CD4-positive, alpha-beta T cell treated with Interleukin-4 for 4 hours (primary cell): ENCODE data around the gene C21orf58.

ENCODE experiments used
- DNase-seq: peaks from one replicate; pipeline ENCODE4 v3.0.0-alpha.2; 2020

C21orf58 gene

DNA sequence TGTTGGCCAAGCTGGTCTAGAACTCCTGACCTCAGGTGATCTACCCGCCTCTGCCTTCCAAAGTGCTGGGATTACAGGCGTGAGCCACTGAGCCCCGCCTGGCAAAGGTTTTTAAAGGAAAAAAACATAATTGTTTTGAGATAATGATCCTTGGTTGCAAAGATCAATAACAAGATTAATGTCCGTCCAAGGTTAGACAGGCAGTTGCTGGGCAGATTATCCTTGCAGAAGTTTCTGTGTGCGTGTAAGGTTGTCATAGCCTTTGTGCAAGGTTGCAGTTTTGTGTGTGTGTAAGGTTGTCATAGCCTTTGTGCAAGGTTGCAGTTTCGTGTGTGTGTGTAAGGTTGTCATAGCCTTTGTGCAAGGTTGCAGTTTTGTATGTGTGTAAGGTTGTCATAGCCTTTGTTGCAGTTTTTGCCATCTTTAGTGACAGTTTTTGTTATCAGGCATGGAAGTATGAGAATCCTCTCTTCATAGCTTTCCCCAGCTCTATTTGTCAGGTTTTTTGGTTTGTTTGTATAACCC, 34.0 kb downstream of the C21orf58 start:
- no peak for DNase-seq

- DNase-seq: no peak
Observed at GRCh38 chr21:46287541-46287940, 36.1 kb downstream of the C21orf58 start.

- no peak for DNase-seq
Observed at GRCh38 chr21:46286648-46287002, 37.0 kb downstream of the C21orf58 start.

DNA sequence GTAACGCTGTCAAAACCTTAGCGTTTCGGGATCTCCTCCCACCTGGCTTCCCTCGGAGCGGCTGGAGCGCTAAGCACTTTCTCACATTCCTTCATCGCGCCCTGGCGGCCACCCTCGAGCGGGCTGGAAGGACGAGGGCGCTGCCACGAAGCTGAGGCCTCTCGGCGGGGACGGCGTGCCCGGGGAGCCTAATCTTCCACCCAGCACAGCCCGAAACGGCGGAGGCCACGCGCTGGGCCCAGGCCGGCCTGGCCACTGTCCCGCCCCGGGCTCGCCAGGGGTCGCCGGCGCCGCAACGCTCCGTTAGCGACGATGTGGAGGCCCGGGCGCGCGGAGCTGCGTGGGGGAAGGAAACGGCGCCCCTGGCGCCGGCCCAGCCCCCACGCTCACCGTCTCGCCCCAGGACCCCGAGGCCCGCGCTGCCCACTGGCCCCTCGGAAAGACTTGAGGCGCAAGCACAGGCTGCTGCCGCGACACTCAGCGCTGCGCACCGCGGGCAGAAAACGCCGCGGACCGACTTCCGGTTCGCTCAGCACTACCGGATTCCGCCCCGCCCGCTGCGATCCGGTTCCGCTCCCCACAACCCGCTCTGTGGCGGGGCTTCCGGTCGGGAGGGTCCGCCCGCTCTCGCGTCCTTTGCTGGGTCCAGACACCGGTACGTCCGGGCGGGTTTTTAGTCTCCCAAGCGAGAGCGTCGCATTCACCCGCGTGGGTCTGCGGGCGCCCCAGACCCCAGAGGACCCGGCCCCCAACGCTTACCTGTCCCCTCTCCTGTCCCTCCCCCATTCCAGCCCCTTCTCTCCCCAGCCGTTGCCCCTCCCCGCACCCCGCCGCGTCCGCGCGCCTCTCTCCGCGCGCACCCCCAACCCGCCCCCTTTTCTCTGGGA, 37.7 kb downstream of the C21orf58 start, which contains the start of gene YBEY:
TSS of gene YBEY (plus strand) at position 582 of the 887 bp plus-strand sequence. CDS start 572 bp downstream, outside the sequence.
- DNase-seq: peak; percentile 82

DNA sequence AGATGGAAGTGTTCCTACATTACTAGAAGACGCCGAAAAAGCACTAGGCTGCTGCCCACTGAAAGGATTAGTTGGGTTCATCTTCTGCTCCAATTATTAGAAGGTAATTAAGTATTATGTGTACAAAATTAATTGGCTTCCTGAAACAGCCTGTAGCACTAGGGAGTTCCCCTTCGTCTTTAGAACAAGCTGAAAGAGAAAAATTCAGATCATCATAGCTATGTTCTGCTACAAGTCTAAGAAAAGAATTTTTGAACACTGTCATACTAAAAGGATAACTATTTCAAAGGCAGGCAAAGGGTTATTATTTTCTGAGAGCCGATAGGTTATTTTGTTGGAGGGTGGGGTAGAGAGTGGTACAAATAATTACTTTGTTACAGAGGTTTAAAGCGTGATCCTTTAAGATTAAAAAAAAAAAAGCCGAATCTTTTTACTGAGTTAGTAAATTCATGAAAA, 38.4 kb downstream of the C21orf58 start, which contains the start of gene MCM3AP:
TSS of gene MCM3AP (minus strand) at position 406 of the 456 bp plus-strand sequence. CDS start at position 81, 325 bp downstream.
- no peak for DNase-seq

DNA sequence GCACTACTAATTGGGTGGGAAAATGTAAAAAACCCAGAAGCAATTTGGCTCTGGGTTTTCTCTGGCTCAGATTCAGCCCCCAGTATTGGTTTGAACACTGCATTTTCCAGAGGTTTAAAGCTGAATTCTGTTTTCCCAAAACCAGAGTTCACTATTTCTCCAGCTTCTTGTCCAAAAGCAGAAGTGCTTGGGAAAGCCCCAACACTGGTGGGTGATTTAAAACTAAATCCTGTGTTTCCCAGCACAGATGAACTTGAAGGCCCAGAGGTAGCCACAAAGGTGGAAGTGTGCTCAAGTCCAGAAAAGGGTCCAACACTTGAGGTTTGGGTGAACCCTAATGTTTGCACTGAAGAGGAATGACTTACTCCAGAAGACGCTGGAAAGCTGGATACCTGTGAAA, 38.9 kb downstream of the C21orf58 start:
- no peak for DNase-seq

DNA sequence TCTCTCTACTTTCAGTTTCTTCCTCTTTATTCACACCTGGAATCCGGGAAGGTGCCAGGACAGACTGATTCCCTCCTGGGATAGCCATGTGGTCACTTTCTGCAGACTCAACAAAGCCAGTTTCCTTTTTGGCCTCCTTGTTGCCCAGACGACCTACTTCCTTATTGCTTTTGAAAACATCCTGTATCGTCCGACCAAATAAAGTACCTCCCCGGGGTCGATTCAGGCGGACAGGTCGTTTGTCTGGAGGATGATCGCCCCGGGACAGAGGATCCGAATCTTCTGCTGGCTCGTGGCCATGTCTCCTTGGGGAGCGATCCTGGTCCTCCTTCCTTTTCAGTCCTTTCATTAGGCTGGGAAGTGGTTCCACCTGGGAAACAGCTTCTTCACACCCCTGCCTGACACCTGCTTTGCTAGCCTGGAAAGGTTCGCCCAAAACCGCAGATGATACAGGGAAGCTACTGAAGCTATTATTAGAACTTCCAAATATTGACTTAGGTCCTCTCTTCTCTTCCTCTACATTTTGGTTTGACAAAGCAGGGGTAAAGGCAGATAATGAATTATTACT, 39.5 kb downstream of the C21orf58 start:
- DNase-seq: no peak

- DNase-seq: no peak
Observed at GRCh38 chr21:46274797-46275390, 48.8 kb downstream of the C21orf58 start.

DNA sequence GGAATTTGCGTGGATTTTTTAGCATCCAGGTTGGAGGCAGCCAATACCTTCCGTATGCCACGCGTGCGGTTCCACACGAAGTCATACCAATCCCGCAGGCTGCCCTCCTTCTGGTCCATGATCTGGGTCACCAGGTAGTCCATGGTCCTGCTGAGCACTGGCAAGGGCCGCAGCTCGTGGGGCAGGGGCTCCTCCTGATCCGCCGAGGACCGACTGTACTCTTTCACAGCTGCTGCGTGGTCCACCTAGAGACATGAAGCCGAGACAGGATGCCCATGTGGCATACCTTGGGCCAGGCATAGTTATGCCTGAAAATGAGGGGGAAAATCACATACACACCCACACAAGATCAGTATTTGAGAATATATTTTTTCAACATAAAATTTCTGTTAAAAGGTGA, 50.3 kb downstream of the C21orf58 start:
- no peak for DNase-seq

DNA sequence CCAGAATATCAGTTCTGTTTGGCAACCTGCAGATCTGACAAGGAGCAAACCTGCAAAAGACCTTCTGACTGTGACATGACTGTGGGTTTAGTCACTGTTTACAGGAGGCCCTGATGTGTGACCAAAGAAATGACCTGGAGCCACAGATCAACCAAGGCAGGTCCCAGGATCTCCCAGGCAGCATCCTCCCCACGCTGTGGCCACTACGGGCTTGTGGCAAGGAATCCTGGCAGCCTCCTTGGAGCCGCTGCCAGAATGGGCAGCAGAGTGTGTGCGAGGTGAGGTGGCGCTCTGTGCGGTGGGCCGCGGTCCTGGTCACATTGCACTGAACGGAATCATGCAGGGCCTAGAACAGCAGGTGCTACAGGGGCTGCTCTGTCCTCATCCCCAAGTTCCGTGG, 54.2 kb downstream of the C21orf58 start:
- DNase-seq: no peak

- DNase-seq: no peak
Observed at GRCh38 chr21:46268371-46268770, 55.3 kb downstream of the C21orf58 start.

DNA sequence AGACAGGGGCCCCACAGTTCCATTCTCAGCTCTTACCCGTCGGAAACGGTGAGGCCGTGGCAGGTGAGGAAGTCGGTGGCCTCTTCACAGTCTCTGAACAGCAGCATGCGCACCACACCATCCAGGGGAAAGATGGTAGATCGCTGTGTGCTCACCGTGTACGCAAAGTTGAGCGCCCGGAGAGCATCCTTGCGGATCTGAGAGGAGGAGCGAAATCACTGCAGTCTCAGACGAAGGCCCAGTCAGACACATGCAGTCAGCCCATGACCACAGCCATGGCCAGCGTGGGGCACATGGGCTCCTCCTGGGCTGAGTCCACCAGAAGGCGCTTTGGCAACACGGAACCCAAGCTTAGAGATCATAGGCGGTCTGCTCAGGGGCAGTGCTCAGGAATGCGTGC, 56.7 kb downstream of the C21orf58 start:
- DNase-seq: no peak

DNA sequence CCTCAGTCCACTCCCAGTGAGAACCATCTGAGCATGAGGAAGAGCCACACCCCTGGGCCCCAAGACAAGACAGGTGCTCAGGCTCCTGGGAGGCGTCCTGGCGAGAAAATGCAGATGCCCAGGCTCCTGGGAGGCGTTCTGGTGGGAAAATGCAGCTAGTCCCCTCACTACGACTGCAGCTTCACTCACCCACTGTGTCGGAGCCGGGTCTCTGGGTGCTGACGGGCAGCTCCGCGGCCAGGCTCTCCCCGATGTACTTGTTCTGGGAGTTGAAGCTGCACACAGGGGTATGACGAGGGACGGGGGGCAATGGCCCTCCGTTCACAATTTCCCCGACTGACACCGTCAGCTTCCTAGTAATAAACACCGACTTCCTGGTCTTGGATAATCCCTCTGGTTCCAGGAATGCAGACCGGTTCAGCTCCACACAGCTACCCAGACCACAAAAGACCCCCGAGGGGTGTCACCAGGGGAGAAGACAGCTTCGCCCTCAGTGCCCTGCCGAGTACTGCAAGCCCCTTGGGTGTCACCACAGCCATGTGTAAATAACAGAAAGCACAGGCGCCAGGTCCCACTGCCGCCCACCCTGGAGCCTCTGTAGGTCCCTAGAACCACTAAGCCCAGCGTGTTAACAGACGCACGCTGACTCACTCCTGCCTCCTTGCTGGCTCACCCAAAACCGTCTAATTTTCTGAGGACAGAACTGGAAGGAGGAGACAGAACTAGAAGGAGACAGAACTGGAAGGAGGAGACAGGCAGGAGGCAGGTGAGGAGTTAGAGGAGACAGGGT, 57.7 kb downstream of the C21orf58 start:
- DNase-seq: no peak

- no peak for DNase-seq
Observed at GRCh38 chr21:46264690-46265144, 59.0 kb downstream of the C21orf58 start.

DNA sequence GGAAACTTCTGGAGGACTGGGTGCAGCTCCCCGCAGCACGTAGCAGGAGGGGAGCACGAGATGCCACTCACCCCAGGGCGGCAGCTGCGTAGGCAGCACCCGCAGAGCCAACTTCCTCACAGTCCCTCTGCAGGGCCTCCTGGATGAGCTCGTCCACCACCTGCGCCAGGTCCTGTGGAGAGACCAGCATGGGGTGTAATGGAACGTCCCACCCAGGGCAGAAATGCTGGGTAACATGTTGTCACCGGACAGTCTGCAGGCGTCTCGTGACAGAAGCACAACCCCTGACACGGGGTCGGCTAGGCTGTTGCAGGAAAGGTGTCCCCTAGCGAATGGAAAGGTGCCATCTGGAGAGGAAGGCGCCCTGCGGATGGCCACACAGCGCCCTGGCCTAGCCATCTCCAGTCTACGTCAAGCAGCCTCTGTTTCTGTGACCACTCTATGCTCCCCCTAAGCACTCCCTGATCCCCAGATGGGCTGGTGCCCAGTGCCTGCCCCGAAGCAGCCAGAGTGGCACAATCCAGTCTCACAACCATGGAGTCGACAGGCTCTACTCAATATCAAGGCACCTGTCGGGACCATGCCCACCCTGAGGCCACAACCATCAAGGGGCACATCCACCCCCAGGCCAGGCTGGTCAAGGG, 59.5 kb downstream of the C21orf58 start:
- no peak for DNase-seq

DNA sequence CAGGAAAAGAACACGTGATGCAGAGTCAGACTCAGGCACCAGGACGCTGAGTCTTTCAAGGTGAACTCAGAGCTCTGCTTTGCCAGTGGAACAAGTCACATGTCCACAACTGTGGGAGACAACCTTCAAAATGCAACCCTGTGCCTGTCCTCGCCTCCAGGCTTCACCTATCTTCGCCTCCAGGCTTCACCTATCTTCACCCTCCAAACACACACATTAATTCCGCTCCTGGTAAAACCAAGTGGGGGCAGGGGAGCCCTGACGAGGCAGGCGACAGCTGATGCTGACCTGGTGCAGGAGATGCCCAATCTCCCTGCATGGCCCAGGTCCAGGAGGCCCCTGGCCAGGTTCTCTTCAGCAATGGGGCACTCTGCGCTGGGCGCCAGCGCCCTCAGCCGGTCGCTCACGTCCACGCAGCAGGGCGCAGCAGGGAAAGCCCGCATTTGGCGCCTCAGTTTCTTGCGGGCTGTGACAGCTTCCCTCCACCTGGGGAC, 67.1 kb downstream of the C21orf58 start:
- no peak for DNase-seq

DNA sequence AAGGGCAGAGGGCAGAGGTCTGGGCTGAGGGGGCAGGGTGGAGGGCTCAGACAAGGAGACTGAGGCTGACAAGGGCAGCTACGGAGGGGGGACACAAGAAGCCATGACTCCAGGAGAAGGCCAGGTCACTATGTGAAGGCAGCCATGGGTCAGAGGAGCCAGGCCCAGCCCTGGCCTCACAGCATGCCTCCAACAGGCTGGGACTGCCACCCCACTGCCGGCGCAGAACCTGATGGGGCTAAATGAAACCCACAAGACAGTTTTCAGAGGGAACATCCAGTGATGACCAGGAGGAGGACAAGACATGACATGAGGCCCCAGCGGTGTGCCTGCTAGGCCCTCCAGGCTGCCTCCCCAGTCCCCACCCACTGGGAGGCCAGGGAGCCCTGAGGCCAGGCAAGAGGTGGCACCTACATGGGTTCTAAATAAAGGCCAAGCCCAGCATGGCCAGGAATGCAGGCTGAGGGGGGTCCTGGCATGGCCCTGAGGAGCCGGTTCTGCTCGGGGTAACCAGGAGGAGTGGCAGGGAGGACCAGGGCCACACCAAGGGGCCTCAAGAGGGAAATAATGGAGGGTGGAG, 67.8 kb downstream of the C21orf58 start:
- no peak for DNase-seq

- DNase-seq: no peak
Observed at GRCh38 chr21:46255166-46255565, 68.5 kb downstream of the C21orf58 start.

DNA sequence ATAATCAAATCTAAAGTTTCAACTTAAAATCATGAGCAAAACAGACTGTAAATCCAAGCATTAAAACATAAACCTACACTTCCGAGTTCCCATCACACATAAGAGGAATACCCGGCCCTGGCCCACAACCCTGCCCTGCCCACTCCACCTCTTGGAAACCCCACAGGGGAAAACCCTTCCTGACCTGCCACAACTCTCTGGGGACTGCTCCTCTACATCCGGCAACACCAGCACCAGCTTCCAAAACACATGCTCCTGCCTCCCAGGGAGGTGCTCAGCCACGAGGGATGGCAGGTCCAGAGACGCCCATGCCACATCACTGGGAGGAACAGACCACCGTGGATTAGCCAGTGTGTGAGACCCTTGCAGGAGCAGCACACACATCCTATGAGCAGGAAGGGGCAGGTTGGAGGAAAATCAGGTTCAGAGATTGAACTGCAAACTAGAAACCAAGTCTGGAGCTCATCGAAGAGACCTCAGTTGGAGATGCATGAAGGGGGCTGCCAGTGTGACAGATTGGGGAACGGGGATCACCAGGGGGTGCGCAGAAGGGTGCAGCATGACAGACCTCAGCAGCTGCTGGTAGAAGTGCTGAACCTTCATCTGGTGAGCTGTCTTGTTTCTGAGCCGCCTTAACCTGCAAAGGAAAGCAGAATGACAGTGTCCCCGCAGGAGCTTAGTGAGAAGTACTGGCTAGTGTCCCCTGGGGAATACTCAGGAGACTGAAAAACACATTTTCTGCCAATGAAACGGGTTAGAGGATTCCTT, 69.3 kb downstream of the C21orf58 start:
- no peak for DNase-seq

- peak; percentile 48 for DNase-seq
Observed at GRCh38 chr21:46253610-46254124, 70.0 kb downstream of the C21orf58 start.
